HL-60 (cell line): ENCODE results near the gene TSC22D4.

Experiments used
- DNase-seq, 2 experiments: peaks; one replicate each; pipeline ENCODE4 v3.0.0-alpha.2; 2010 to 2020; ENCODE audit warnings: low read depth in 1 of 2, low spot score in 1 of 2
- H3K27ac ChIP-seq: fragments of 250-450 bp; sonication (Bioruptor Pico); replicated peaks from 2 replicates; pipeline ENCODE4 v1.5.1; 2020; ENCODE audit warnings: mild to moderate bottlenecking, moderate library complexity
- H3K27me3 ChIP-seq: fragments of 250-450 bp; sonication (Bioruptor Pico); 2 replicates; pipeline ENCODE4 v1.5.1; 2021; ENCODE audit warnings: mild to moderate bottlenecking, moderate library complexity; ENCODE audit not compliant: insufficient read depth, poor library complexity, severe bottlenecking
- H3K4me3 ChIP-seq: replicated peaks from 2 replicates; pipeline ENCODE4 v1.5.1; 2011; ENCODE audit warnings: mild to moderate bottlenecking, control low read depth, low read length; ENCODE audit not compliant: insufficient read depth
- GABPA ChIP-seq: IDR thresholded peaks from 2 replicates; pipeline ENCODE4 v1.6.1; 2012; ENCODE audit warnings: low read depth
- POLR2AphosphoS5 ChIP-seq: IDR thresholded peaks from 2 replicates; pipeline ENCODE4 v1.6.1; 2012; ENCODE audit warnings: low read depth
- SPI1 ChIP-seq: IDR thresholded peaks from 2 replicates; pipeline ENCODE4 v1.6.1; 2012; ENCODE audit warnings: low read depth, mild to moderate bottlenecking, borderline replicate concordance
- TF ChIP-seq, protein P1 (sequence below): IDR thresholded peaks from 2 replicates; pipeline ENCODE4 v1.6.1; 2012; ENCODE audit warnings: low read depth; ENCODE audit not compliant: insufficient replicate concordance
- TF ChIP-seq, protein P2 (sequence below): IDR thresholded peaks from one replicate; pipeline ENCODE4 v1.5.1; 2011; ENCODE audit warnings: low read length, control low read depth, inconsistent platforms; ENCODE audit not compliant: insufficient read depth

Gene TSC22D4

DNA sequence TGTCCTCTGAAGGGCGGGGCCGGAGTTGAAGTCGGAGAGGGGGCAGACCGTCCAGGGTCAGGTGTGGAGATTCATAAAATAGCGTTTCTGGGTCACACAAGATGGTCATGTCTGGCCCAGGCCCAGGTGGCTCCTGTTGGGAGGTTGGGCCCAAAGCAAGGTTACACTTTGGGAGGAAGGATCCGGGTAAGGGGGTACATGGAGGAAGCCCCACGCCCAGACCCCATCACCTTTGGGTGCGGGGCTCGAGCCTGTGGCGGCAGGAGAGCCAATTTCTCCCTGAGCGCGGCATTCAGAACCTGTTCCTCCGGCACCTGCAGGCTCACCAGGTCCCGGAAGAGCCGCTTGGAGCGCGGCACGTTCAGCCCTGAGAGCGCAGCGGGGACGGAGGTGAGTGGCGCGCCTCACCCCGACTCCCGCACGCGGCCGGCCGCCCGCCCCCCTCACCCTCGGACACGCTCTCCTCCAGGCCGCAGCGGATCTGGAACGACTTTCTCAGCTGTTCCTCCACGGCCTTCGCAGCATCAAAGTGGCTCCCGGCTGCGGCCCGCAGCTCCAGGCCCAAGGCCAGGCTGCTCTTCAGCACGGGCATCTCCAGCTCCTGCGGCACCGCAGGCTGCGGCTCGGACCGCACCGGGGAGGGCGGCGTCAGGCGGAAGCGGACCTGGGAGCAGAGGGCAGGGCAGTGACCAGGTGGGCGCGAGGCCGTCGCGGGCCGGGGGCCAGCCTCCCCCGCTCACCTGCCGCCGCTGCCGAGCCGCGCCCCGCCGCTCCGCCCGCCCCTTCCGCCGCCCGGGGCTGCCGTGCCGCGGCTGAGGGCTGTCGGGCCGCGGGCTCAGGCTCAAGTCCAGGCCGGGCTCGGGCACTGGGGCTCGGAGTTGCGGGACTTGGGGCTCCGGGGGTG lies 43.4 kb downstream of the TSC22D4 start:
- DNase-seq = peak in 1 of 2 experiments; percentile 39
- TF ChIP-seq, protein P1, sequence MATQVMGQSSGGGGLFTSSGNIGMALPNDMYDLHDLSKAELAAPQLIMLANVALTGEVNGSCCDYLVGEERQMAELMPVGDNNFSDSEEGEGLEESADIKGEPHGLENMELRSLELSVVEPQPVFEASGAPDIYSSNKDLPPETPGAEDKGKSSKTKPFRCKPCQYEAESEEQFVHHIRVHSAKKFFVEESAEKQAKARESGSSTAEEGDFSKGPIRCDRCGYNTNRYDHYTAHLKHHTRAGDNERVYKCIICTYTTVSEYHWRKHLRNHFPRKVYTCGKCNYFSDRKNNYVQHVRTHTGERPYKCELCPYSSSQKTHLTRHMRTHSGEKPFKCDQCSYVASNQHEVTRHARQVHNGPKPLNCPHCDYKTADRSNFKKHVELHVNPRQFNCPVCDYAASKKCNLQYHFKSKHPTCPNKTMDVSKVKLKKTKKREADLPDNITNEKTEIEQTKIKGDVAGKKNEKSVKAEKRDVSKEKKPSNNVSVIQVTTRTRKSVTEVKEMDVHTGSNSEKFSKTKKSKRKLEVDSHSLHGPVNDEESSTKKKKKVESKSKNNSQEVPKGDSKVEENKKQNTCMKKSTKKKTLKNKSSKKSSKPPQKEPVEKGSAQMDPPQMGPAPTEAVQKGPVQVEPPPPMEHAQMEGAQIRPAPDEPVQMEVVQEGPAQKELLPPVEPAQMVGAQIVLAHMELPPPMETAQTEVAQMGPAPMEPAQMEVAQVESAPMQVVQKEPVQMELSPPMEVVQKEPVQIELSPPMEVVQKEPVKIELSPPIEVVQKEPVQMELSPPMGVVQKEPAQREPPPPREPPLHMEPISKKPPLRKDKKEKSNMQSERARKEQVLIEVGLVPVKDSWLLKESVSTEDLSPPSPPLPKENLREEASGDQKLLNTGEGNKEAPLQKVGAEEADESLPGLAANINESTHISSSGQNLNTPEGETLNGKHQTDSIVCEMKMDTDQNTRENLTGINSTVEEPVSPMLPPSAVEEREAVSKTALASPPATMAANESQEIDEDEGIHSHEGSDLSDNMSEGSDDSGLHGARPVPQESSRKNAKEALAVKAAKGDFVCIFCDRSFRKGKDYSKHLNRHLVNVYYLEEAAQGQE = no peak
- peak; percentile 70 for TF ChIP-seq POLR2AphosphoS5

DNA sequence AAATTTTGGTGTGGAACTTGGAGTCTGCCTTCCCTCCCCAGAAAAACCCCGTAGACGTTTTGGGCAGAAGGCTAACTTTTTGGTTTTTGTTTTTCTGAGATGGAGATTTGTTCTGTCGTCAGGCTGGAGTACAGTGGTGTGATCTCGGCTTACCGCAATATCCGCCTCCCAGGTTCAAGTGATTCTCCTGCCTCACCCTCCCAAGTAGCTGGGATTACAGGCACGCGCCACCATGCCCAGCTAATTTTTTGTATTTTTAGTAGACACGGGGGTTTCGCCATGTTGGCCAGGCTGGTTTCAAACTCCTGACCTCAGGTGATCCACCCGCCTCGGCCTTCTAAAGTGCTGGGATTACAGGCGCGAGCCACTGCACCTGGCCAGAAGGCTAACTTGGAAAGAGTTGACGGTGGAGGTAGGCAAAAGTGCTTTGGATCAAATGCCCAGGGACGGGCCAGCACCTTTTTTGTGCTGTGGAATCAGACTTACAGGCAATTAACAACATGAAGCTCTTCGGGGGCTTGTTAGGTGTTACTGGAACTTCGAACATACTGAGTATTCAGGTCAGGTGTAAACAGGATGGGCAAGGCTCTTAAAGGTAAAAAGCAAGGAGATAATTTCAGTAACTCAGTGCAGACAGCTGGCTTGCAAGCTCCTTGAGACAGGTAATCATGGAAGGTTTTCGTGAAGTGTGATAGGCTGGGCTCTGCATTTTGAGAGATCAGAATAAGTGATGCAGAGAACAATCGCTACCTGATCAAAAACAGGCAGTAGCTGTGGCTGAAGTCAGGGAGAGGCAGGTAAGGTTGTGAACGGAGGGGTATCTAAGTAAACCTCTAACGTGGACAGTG lies 44.5 kb downstream of the TSC22D4 start:
- H3K4me3 ChIP-seq = peak overlapping the region; percentile 82
- no peaks in the 10 kb centered on the region for H3K27me3 ChIP-seq
- TF ChIP-seq, protein P2, sequence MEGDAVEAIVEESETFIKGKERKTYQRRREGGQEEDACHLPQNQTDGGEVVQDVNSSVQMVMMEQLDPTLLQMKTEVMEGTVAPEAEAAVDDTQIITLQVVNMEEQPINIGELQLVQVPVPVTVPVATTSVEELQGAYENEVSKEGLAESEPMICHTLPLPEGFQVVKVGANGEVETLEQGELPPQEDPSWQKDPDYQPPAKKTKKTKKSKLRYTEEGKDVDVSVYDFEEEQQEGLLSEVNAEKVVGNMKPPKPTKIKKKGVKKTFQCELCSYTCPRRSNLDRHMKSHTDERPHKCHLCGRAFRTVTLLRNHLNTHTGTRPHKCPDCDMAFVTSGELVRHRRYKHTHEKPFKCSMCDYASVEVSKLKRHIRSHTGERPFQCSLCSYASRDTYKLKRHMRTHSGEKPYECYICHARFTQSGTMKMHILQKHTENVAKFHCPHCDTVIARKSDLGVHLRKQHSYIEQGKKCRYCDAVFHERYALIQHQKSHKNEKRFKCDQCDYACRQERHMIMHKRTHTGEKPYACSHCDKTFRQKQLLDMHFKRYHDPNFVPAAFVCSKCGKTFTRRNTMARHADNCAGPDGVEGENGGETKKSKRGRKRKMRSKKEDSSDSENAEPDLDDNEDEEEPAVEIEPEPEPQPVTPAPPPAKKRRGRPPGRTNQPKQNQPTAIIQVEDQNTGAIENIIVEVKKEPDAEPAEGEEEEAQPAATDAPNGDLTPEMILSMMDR = no peak
- peak; percentile 11; the same call in 1 of the 2 replicates for TF ChIP-seq POLR2AphosphoS5
- no peak for DNase-seq
- H3K27ac ChIP-seq = peak overlapping the region; percentile 95

More for the DNA sequence above, 43.4 kb downstream of the TSC22D4 start:
- Histone ChIP-seq H3K27ac (peak overlapping the region; percentile 95), H3K27me3 (no peaks in the 10 kb centered on the region), H3K4me3 (peak overlapping the region; percentile 82)

DNA sequence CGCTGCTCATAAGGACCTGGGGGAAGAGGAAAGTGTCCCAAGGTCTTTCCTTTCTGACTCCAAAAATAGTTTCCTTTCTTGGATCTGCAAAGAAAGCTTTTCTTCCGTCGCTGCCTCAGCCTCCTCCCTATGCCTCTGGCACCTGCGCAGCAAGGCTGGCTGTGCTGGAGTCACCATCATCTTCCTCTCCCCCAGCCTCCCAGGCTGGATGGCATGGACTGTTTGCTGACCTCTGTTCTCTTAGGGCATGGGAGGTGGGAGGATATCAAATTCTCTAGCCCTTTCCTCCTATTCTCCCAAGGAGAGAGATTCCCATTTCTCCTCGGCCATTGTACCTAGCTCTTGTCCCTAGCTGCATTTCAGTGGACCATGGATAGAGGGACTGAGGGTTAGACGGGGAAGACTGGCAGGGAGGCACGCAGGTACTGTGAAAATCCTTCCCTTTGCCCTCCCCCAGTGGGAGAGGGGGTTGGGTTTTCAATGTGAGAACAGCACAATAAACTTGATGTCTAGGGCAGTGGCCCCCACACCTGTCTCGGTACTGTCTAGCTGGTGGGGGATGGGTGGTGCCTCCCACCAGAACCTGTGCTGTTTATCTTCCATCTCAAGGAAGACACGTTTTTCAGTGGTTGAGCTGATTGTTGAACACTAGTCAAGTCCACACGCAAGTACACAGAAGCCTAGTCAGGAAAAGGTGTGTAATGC lies 45.3 kb downstream of the TSC22D4 start:
- H3K4me3 ChIP-seq = no peak overlapping the region
- no peaks in the 10 kb centered on the region for H3K27me3 ChIP-seq
- DNase-seq = no peak
- no peak overlapping the region for H3K27ac ChIP-seq
- TF ChIP-seq POLR2AphosphoS5 = peak; percentile 42
- no peak for TF ChIP-seq SPI1
- TF ChIP-seq, protein P1 = no peak

DNA sequence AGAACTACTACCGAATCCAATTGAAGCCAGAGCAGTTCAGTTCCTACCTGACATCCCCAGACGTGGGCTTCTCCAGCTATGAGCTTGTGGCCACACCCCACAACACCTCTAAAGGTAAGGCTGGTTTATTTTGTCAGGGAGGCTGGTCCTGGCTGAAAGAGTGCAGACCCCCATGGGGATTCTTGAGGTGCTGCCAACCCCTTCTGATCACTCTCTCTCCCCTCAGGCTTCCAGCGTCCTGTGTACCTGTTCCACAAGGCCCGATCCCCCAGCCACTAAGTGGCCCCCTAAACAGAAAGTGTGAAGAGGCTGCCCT lies 45.8 kb downstream of the TSC22D4 start:
- Histone ChIP-seq H3K27me3 (no peaks in the 10 kb centered on the region), H3K4me3 (no peak overlapping the region), H3K27ac (no peak overlapping the region)
- no peak for DNase-seq
- TF ChIP-seq, protein P1 = no peak
- TF ChIP-seq GABPA (no peak), SPI1 (no peak), POLR2AphosphoS5 (no peak)
- TF ChIP-seq, protein P2 = no peak
